Right cardiac atrium (tissue), 5 donors: Measurements from ENCODE around the gene SMTNL2. TPM values are rescaled to one million over a fixed set of nuclear protein-coding genes. Genes with fewer than 3 reads are reported as not detected.
"Not testable (repeated sequence)": the region's sequence is repeated elsewhere in the genome, so short reads cannot be mapped to it uniquely, and the experiment has no call there.

Experiments
- ATAC-seq, 2 donors: fragments of 200-7000 bp; cut with Tn5 transposase; one replicate each; pipeline versions ENCODE4 v1.8.0 to v1.9.1; 2020; ENCODE audit warnings: moderate library complexity in 2 of 2, mild to moderate bottlenecking in 1 of 2
- DNase-seq, 3 donors: peaks; one replicate each; pipeline ENCODE4 v3.0.0-alpha.2; 2020
- H3K27ac ChIP-seq: one replicate; pipeline ENCODE4 v1.5.1; 2013; ENCODE audit warnings: mild to moderate bottlenecking, low read length, control low read depth, moderate library complexity
- H3K27me3 ChIP-seq: one replicate; pipeline ENCODE4 v1.6.1; 2013; ENCODE audit not compliant: control insufficient read depth, insufficient read depth
- H3K4me1 ChIP-seq: one replicate; pipeline ENCODE4 v1.6.1; 2013; ENCODE audit warnings: low read length; ENCODE audit not compliant: control insufficient read depth, insufficient read depth
- H3K4me3 ChIP-seq: one replicate; pipeline ENCODE4 v1.5.1; 2013; ENCODE audit warnings: low read length, control low read depth
- H3K9me3 ChIP-seq: one replicate; pipeline ENCODE4 v1.6.1; 2013; ENCODE audit warnings: low read length; ENCODE audit not compliant: control insufficient read depth
- WGBS: extraction: QIAGEN DNeasy Blood & Tissue Kit; methylation state at CpG from one replicate; pipeline ENCODE4 v1.1.7; 2013; 5-methylcytosine and 5-hydroxymethylcytosine counted together
- intact Hi-C, 4 donors: fragments of 100-400 bp; cut with DNase I; formaldehyde crosslinking; loops; one replicate each; pipeline versions ENCODE4 v1.11.0 to v1.14.0; 2022 to 2023
- polyA plus RNA-seq: library from polyadenylated mRNA; stranded (reverse); fragments of 200-250 nt; gene quantifications from one replicate; pipeline ENCODE4 v1.2.3, GENCODE V29; 2013
- total RNA-seq, 4 donors: library from RNA; stranded (reverse); fragmentation: NEBNext Ultra II Directional; extraction: Animal tissue kit (Norgen Biotek cat#: 25700); gene quantifications; one replicate each; pipeline ENCODE4 v1.2.1, GENCODE V29; 2021
- donor health status: healthy with polysubstance abuse.
- donor health status: DM: no; HTN: yes; CAD: no.
- donor health status: DM: no; HTN: no; CAD: no.
- donor health status: DM: no; HTN: yes; CAD: no; lungs with severe emphysema.
- donor health status: DM: yes; HTN: yes; CAD: no.

Gene SMTNL2
- total and polyA plus RNA-seq, 5 donors, result 5.8 to 20.8 (median 13.3) TPM

DNA sequence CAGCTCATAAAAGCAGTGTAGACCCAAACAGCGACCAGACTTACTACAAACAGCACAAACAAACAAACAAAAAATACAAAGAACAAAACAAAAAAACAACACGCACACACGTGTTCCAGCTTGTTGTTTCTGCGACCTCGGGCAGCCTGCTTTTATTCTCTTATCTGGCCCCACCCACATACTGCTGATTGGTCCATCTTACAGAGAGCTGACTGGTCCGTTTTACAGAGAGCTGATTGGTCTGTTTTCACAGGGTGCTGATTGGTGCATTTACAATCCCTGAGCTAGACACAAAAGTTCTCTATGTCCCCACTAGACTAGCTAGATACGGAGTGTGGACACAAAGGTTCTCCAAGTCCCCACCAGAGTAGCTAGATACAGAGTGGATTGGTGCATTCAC, 71.6 kb downstream of the SMTNL2 start:
- H3K4me3 ChIP-seq, DNase-seq, H3K27me3 ChIP-seq, H3K4me1 ChIP-seq, intact Hi-C loops, H3K27ac ChIP-seq, ATAC-seq, H3K9me3 ChIP-seq: not testable (repeated sequence)
- 91% methylated on average over 7 of the region's 7 CpGs for WGBS

DNA sequence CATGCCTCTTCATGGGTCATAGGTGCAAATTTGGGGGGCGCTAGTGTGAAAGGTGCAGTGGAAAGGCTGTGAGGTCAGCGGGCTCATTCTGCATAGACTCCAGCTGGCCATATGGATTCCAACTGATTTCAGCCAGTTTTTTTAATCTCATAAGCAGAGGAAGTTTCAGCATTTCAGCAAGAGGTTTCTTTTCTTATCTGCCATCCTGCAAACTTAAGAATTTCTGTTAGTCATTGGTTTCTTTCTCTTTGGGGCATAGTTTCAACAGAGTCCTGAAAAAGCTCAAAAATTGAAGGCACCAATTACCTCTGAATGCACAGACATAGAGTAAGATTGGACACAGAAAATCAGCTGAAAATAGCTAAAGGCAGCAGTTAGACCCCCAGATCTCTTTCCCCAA, 73.3 kb downstream of the SMTNL2 start:
- 80% methylated on average over 2 of the region's 2 CpGs for WGBS
- no peaks in the 10 kb centered on the region for H3K4me1 ChIP-seq
- H3K27me3 ChIP-seq, result peaks cover 2% of the 10 kb centered on the region
- no peak overlapping the region for H3K27ac ChIP-seq
- intact Hi-C loops, result no loop called here
- ATAC-seq (no peak), DNase-seq (no peak)
- H3K9me3 ChIP-seq, result no peaks in the 10 kb centered on the region
- H3K4me3 ChIP-seq, result no peak overlapping the region

Other genes starting within 250 kb of the SMTNL2 start
- gene UBE2G1, start 217.9 kb upstream of the SMTNL2 start, total RNA-seq, result 10 to 100 TPM; 50.0 to 55.1 (median 52.3) TPM
- 24.0 TPM for gene UBE2G1, start 217.9 kb upstream of the SMTNL2 start, polyA plus RNA-seq
- gene SPNS3, start 150.6 kb upstream of the SMTNL2 start, total RNA-seq, result under 1 TPM in 2 of 4 donors, not detected in 2; 0.29 to 0.45 TPM
- 0.23 TPM for gene SPNS3, start 150.6 kb upstream of the SMTNL2 start, polyA plus RNA-seq
- gene SPNS2, start 85.6 kb upstream of the SMTNL2 start, total RNA-seq, result 10 to 100 TPM in 2 of 4 donors, 1 to 10 TPM in 2; 9.6 to 12.7 (median 10.3) TPM
- 16.2 TPM for gene SPNS2, start 85.6 kb upstream of the SMTNL2 start, polyA plus RNA-seq
- gene MYBBP1A, start 29.1 kb upstream of the SMTNL2 start, total RNA-seq, result 10 to 100 TPM; 18.4 to 28.5 (median 23.1) TPM
- gene MYBBP1A, start 29.1 kb upstream of the SMTNL2 start, polyA plus RNA-seq, result 15.9 TPM
- gene GGT6, start 24.0 kb upstream of the SMTNL2 start, total RNA-seq, result not detected
- not detected for gene GGT6, start 24.0 kb upstream of the SMTNL2 start, polyA plus RNA-seq
- gene ALOX15, start 57.1 kb downstream of the SMTNL2 start, total RNA-seq, result 1 to 10 TPM in 2 of 4 donors, under 1 TPM in 1, not detected in 1; 0.91 to 2.0 (median 1.0) TPM
- 0.05 TPM for gene ALOX15, start 57.1 kb downstream of the SMTNL2 start, polyA plus RNA-seq
- gene PELP1, start 119.6 kb downstream of the SMTNL2 start, total RNA-seq, result 10 to 100 TPM; 29.7 to 40.9 (median 36.7) TPM
- 21.1 TPM for gene PELP1, start 119.6 kb downstream of the SMTNL2 start, polyA plus RNA-seq
- 10 to 100 TPM; 21.6 to 35.1 (median 25.5) TPM for gene ARRB2, start 126.1 kb downstream of the SMTNL2 start, total RNA-seq
- 17.0 TPM for gene ARRB2, start 126.1 kb downstream of the SMTNL2 start, polyA plus RNA-seq
- gene MED11, start 146.9 kb downstream of the SMTNL2 start, total RNA-seq, result 10 to 100 TPM; 17.8 to 21.6 (median 21.0) TPM
- gene MED11, start 146.9 kb downstream of the SMTNL2 start, polyA plus RNA-seq, result 47.6 TPM
- gene ZMYND15, start 155.3 kb downstream of the SMTNL2 start, total RNA-seq, result under 1 TPM; 0.20 to 0.53 (median 0.33) TPM
- 0.23 TPM for gene ZMYND15, start 155.3 kb downstream of the SMTNL2 start, polyA plus RNA-seq
- gene CXCL16, start 155.4 kb downstream of the SMTNL2 start, total RNA-seq, result 1 to 10 TPM; 5.0 to 6.3 (median 5.5) TPM
- gene CXCL16, start 155.4 kb downstream of the SMTNL2 start, polyA plus RNA-seq, result 2.5 TPM
- gene TM4SF5, start 187.4 kb downstream of the SMTNL2 start, total RNA-seq, result not detected
- not detected for gene TM4SF5, start 187.4 kb downstream of the SMTNL2 start, polyA plus RNA-seq
- gene VMO1, start 201.8 kb downstream of the SMTNL2 start, total RNA-seq, result 1 to 10 TPM in 3 of 4 donors, under 1 TPM in 1; 0.45 to 1.6 (median 1.4) TPM
- 0.70 TPM for gene VMO1, start 201.8 kb downstream of the SMTNL2 start, polyA plus RNA-seq
- not detected for gene GLTPD2, start 204.4 kb downstream of the SMTNL2 start, total RNA-seq
- gene GLTPD2, start 204.4 kb downstream of the SMTNL2 start, polyA plus RNA-seq, result not detected
- 100 to 1,000 TPM; 149 to 163 (median 151) TPM for gene PSMB6, start 211.6 kb downstream of the SMTNL2 start, total RNA-seq
- 234 TPM for gene PSMB6, start 211.6 kb downstream of the SMTNL2 start, polyA plus RNA-seq
- gene PLD2, start 222.6 kb downstream of the SMTNL2 start, total RNA-seq, result 10 to 100 TPM; 12.0 to 15.3 (median 13.4) TPM
- gene PLD2, start 222.6 kb downstream of the SMTNL2 start, polyA plus RNA-seq, result 10.0 TPM
- gene MINK1, start 248.8 kb downstream of the SMTNL2 start, total RNA-seq, result 10 to 100 TPM; 44.5 to 54.7 (median 49.3) TPM
- 31.1 TPM for gene MINK1, start 248.8 kb downstream of the SMTNL2 start, polyA plus RNA-seq